Panc1 (cell line): ENCODE data around the gene IGFL4. TPM values are rescaled to one million over a fixed set of nuclear protein-coding genes. Genes with fewer than 3 reads are reported as not detected.
A peak's percentile ranks its signal among the peaks of the same experiment; 100 is the strongest.

Experiments used
- ATAC-seq: fragments of 200-7000 bp; cut with Tn5 transposase; 2 replicates; pipeline ENCODE4 v1.9.1; 2020; ENCODE audit warnings: mild to moderate bottlenecking, moderate library complexity
- BruUV-seq: library from RNA; stranded (reverse); fragments of 400-500 nt; replicated peaks from 2 replicates; lab custom pipeline; 2021; lab: Mats Ljungman, UMichigan
- CTCF ChIA-PET: fragments of 300-600 bp; sonication (Branson Sonifier 250); formaldehyde crosslinking; loops from one replicate; lab custom pipeline; 2022; ENCODE audit warnings: antibody characterized with exemption; lab: Charles Lee
- POLR2A ChIA-PET: fragments of 300-600 bp; sonication (Branson Sonifier 250); formaldehyde crosslinking; loops from one replicate; lab custom pipeline; 2022; ENCODE audit warnings: antibody characterized with exemption; lab: Charles Lee
- DNase-seq: peaks from one replicate; pipeline ENCODE4 v3.0.0-alpha.2; 2010; ENCODE audit warnings: low read depth, low spot score
- H3K27ac ChIP-seq: 2 replicates; pipeline ENCODE4 v1.5.1; 2011; ENCODE audit warnings: mild to moderate bottlenecking, low read length, inconsistent platforms
- H3K27me3 ChIP-seq: fragments of 200-500 bp; sonication (Bioruptor generic); 2 replicates; pipeline ENCODE4 v1.6.0; 2014; ENCODE audit warnings: low read length, inconsistent platforms; ENCODE audit not compliant: control insufficient read depth, insufficient read depth
- H3K36me3 ChIP-seq: fragments of 200-500 bp; sonication (Bioruptor generic); 2 replicates; pipeline ENCODE4 v1.5.1; 2014; ENCODE audit warnings: inconsistent platforms, mild to moderate bottlenecking, low read length, moderate library complexity; ENCODE audit not compliant: control insufficient read depth, insufficient read depth
- H3K4me1 ChIP-seq: 2 replicates; pipeline ENCODE4 v1.5.1; 2011; ENCODE audit warnings: inconsistent platforms, mild to moderate bottlenecking, low read length, moderate library complexity; ENCODE audit not compliant: control insufficient read depth, insufficient read depth
- H3K4me3 ChIP-seq, 2 experiments: 2 replicates each; pipeline ENCODE4 v1.5.1; 2011 to 2012; ENCODE audit warnings: low read depth in 2 of 2, low read length in 2 of 2, mild to moderate bottlenecking in 2 of 2, inconsistent platforms in 1 of 2, moderate library complexity in 1 of 2
- H3K9me3 ChIP-seq: fragments of 200-500 bp; sonication (Bioruptor generic); 2 replicates; pipeline ENCODE4 v1.5.1; 2014; ENCODE audit warnings: low read depth, mild to moderate bottlenecking, inconsistent platforms, low read length, moderate library complexity; ENCODE audit not compliant: control insufficient read depth, insufficient read depth
- POLR2AphosphoS5 ChIP-seq: IDR thresholded peaks from 2 replicates; pipeline ENCODE4 v1.6.1; 2012; ENCODE audit warnings: mild to moderate bottlenecking, low read depth, low read length, moderate library complexity
- SIN3A ChIP-seq: IDR thresholded peaks from 2 replicates; pipeline ENCODE4 v1.6.1; 2012; ENCODE audit warnings: low read depth, mild to moderate bottlenecking, low read length, moderate library complexity, borderline replicate concordance; ENCODE audit not compliant: insufficient read depth
- TCF7L2 ChIP-seq: IDR thresholded peaks from 2 replicates; pipeline ENCODE4 v1.6.1; 2011; ENCODE audit warnings: mild to moderate bottlenecking, low read depth, low read length, inconsistent platforms
- in situ Hi-C: cut with HindIII; loops from 2 replicates; pipeline ENCODE4 v1.10.0; 2016; ENCODE audit warnings: low sequenced_read_pairs, low pct_unique_long_range_greater_than_20kb
- intact Hi-C: fragments of 100-400 bp; cut with micrococcal nuclease; formaldehyde crosslinking; loops from one replicate; pipeline ENCODE4 v1.10.0; 2022; ENCODE audit not compliant: unreplicated experiment
- total RNA-seq: library from RNA; stranded (reverse); gene quantifications from one replicate; pipeline ENCODE4 v1.2.1, GENCODE V29; 2021; ENCODE audit not compliant: unreplicated experiment
- TF ChIP-seq, protein P1 (sequence below): fragments of 450-650 bp; IDR thresholded peaks from 2 replicates; pipeline ENCODE4 v1.5.1; 2017; ENCODE audit warnings: mild to moderate bottlenecking
- TF ChIP-seq, protein P2 (sequence below), 2 experiments: IDR thresholded peaks; 2 replicates each; pipeline ENCODE4 v1.6.1; 2011 to 2012; ENCODE audit warnings: low read depth in 2 of 2, control low read depth in 1 of 2, low read length in 1 of 2, mild to moderate bottlenecking in 1 of 2, moderate library complexity in 1 of 2; ENCODE audit not compliant: insufficient read depth in 1 of 2

IGFL4 gene
- total RNA-seq, 1 experiment from 2014 or later = 0.39 TPM

DNA sequence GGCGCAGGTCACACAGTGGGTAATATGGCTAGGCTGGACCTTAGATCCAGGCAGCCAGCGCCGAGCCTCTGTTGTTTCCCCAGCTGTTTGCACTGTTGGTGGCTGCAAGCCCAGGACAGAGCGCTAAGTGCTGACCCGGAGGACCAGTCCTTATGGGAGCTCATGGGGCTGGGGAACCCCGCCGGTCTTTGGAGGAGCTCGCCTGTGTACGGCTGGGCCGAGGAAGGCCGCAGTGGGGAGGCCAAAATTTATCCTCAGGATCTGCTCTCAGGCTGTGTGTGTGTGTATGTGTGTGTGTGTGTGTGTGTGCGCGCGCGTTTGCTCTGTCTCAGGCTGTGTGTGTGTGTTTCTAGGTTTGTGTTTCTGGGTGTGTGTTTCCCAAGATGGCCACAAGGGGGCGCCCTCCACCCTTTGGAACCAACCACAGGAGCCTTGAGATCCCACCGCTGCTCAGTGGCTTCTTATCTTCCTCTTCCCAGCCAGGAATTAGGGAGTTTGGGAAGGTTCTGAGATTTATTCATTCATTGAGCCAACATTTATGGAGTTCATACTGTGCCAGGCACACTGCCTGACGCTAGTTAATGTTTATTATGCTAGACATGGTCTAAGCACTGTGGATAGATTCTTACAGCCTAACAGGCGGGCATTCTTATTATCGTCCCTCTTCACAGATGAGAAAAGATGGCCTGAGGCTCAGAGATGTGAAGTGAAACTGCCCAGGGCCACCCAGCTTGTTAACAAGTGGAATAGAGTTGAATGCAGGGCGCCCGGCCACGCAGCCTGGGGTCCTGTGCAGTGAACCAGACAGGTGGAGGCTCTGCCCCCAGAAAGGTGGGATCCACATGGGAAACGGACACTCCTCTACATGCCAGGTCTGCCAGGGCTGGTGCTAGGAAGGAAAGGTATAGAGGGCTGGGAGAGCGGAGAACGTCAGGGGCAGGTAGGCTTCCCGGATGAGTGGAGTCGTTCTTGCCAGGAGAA is 31.0 kb downstream of the IGFL4 start:
- ChIA-PET POLR2A (no interaction called here), CTCF (no interaction called here)
- Histone ChIP-seq H3K9me3 (no peaks in the 10 kb centered on the region), H3K36me3 (no peaks in the 10 kb centered on the region), H3K4me1 (peaks cover 3% of the 10 kb centered on the region; the same call in 1 of the 2 replicates), H3K27me3 (no peaks in the 10 kb centered on the region), H3K27ac (no peak overlapping the region), H3K4me3 (no peak overlapping the region)
- intact Hi-C loops (no loop called here), in situ Hi-C loops (no loop called here)
- BruUV-seq = no TSS peak
- TF ChIP-seq TCF7L2 (no peak), POLR2AphosphoS5 (no peak), SIN3A (no peak)
- TF ChIP-seq, protein P1, sequence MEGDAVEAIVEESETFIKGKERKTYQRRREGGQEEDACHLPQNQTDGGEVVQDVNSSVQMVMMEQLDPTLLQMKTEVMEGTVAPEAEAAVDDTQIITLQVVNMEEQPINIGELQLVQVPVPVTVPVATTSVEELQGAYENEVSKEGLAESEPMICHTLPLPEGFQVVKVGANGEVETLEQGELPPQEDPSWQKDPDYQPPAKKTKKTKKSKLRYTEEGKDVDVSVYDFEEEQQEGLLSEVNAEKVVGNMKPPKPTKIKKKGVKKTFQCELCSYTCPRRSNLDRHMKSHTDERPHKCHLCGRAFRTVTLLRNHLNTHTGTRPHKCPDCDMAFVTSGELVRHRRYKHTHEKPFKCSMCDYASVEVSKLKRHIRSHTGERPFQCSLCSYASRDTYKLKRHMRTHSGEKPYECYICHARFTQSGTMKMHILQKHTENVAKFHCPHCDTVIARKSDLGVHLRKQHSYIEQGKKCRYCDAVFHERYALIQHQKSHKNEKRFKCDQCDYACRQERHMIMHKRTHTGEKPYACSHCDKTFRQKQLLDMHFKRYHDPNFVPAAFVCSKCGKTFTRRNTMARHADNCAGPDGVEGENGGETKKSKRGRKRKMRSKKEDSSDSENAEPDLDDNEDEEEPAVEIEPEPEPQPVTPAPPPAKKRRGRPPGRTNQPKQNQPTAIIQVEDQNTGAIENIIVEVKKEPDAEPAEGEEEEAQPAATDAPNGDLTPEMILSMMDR = peak; percentile 90
- ATAC-seq = peak; percentile 89
- DNase-seq = no peak

DNA sequence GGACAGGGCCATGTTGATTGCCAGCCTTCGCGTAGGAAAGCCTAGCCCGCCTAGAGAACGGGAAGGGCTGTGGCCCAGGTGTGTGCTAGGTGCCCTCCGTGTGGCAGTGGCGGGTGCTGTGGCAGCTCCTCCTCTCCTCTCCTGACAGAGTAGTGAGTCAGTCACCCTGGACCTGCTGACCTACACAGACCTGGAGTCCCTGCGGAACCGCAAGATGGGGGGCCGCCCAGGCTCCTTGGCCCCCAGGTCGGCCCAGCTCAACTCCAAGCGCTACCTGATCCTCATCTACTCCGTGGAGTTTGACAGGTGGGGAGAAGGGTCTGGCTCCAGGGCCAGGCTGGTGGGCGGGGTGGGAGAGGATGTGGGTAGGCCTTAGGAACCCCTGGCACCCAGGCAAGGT is 34.4 kb downstream of the IGFL4 start:
- BruUV-seq = no TSS peak
- POLR2A ChIA-PET = no interaction called here
- in situ Hi-C loops = no loop called here

More for the DNA sequence above, 34.4 kb downstream of the IGFL4 start:
- ATAC-seq = no peak
- TF ChIP-seq, protein P2, sequence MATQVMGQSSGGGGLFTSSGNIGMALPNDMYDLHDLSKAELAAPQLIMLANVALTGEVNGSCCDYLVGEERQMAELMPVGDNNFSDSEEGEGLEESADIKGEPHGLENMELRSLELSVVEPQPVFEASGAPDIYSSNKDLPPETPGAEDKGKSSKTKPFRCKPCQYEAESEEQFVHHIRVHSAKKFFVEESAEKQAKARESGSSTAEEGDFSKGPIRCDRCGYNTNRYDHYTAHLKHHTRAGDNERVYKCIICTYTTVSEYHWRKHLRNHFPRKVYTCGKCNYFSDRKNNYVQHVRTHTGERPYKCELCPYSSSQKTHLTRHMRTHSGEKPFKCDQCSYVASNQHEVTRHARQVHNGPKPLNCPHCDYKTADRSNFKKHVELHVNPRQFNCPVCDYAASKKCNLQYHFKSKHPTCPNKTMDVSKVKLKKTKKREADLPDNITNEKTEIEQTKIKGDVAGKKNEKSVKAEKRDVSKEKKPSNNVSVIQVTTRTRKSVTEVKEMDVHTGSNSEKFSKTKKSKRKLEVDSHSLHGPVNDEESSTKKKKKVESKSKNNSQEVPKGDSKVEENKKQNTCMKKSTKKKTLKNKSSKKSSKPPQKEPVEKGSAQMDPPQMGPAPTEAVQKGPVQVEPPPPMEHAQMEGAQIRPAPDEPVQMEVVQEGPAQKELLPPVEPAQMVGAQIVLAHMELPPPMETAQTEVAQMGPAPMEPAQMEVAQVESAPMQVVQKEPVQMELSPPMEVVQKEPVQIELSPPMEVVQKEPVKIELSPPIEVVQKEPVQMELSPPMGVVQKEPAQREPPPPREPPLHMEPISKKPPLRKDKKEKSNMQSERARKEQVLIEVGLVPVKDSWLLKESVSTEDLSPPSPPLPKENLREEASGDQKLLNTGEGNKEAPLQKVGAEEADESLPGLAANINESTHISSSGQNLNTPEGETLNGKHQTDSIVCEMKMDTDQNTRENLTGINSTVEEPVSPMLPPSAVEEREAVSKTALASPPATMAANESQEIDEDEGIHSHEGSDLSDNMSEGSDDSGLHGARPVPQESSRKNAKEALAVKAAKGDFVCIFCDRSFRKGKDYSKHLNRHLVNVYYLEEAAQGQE (IDR thresholded peaks at IDR 0.05; ENCODE audit: insufficient read depth in 1 of 2, low read depth in 2 of 2, low read length in 1 of 2) = no peak
- TF ChIP-seq SIN3A (no peak), POLR2AphosphoS5 (no peak), TCF7L2 (no peak)
- TF ChIP-seq, protein P1 = no peak
- Histone ChIP-seq H3K27ac (no peak overlapping the region), H3K36me3 (no peaks in the 10 kb centered on the region), H3K4me3 (no peak overlapping the region), H3K4me1 (no peaks in the 10 kb centered on the region), H3K9me3 (no peaks in the 10 kb centered on the region), H3K27me3 (no peaks in the 10 kb centered on the region)
- DNase-seq = no peak
- CTCF ChIA-PET = no interaction called here
- intact Hi-C loops = no loop called here
